K562 (cell line): Measurements from ENCODE around the gene GLG1.

Experiments
- BACH1 ChIP-seq: fragments of 200-800 bp; sonication (Bioruptor generic); IDR thresholded peaks from 2 replicates; pipeline ENCODE4 v1.6.1; 2016; ENCODE audit warnings: missing genetic modification characterization, missing compliant biosample characterization
- CTCF ChIP-seq, 3 experiments: IDR thresholded peaks in 2 of 3; conservative IDR thresholded peaks in 1 of 3; 2 replicates each; pipeline ENCODE4 v1.5.1; 2011 to 2012; ENCODE audit warnings: low read length in 3 of 3, mild to moderate bottlenecking in 3 of 3, control low read depth in 2 of 3, improper control_type of control experiment in 1 of 3, inconsistent platforms in 1 of 3, low read depth in 1 of 3, mixed read lengths in 1 of 3, moderate library complexity in 1 of 3; ENCODE audit not compliant: insufficient read depth in 2 of 3
- FOXA3 ChIP-seq, 2 experiments: fragments of 450-650 bp in 1 of 2; sonication (generic) in 1 of 2; formaldehyde crosslinking; IDR thresholded peaks in 1 of 2; conservative IDR thresholded peaks in 1 of 2; 2 replicates each; pipeline versions ENCODE4 v1.4.0 to v1.8.0; 2020 to 2022; ENCODE audit warnings: mild to moderate bottlenecking in 2 of 2, missing genetic modification reagents in 1 of 2
- POLR2AphosphoS5 ChIP-seq: IDR thresholded peaks from 2 replicates; pipeline ENCODE4 v1.6.1; 2011; ENCODE audit warnings: mild to moderate bottlenecking, low read depth, low read length, moderate library complexity; ENCODE audit not compliant: control insufficient read depth, insufficient read depth
- ZFP36 ChIP-seq: fragments of 150-350 bp; IDR thresholded peaks from 2 replicates; pipeline ENCODE4 v1.6.1; 2018; ENCODE audit warnings: low read length, low read depth; ENCODE audit not compliant: partially characterized antibody

- TF ChIP-seq POLR2AphosphoS5 (no peak), FOXA3 (CRISPR knock-in tag; conservative IDR thresholded peaks at IDR 0.05 in 1 of 2, IDR thresholded peaks at IDR 0.05 in 1 of 2) (no peak), ZFP36 (no peak), BACH1 (tag) (no peak), CTCF (IDR thresholded peaks at IDR 0.05 in 2 of 3, conservative IDR thresholded peaks at IDR 0.05 in 1 of 3; ENCODE audit: insufficient read depth in 2 of 3, low read depth in 1 of 3, low read length in 3 of 3) (no peak)
Observed at GRCh38 chr16:74524926-74525325, 82.0 kb downstream of the GLG1 start.
